Measurements from ENCODE around the gene FOSL2.

DNA sequence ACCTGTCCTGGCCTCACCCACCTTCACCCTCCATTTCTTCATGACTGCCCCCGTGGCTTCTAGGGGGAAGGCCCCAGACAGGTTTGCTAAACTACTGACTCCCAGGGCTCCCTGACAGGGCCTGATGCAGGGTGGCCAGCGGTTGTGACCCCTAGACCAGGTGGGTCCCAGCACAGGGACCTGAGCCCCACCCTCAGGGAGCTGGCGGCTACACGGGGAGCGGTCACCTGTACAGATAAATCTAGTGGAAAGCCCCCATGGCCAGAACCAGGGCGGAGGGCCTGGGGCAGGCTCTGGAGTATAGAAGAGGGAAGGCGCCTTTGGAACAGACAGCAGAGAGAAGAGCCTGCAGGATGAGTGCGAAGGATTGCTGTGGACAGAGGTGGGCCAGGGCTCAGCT, 60.7 kb downstream of the FOSL2 start:
- TF ChIP-seq CTCF (IDR thresholded peaks at IDR 0.05), result no peak
- TF ChIP-seq EZH2 (IDR thresholded peaks at IDR 0.05), result no peak
